Occipital lobe (tissue), 1 donor: Measurements from ENCODE around the gene BMP15. TPM values are rescaled to one million over a fixed set of nuclear protein-coding genes. Genes with fewer than 3 reads are reported as not detected.

ENCODE experiments used
- total RNA-seq: library from RNA; depleted of rRNA; stranded (reverse); fragments of >200 nt; gene quantifications from one replicate; pipeline ENCODE4 v1.2.3, GENCODE V29; 2014

The BMP15 gene
- total RNA-seq, 1 donor from 2014 or later, result not detected

Other genes with a start within 250 kb of the BMP15 start
- gene SHROOM4, start 96.5 kb upstream of the BMP15 start, total RNA-seq, result 1.7 TPM